NB4 (cell line): Measurements from ENCODE around the gene TNIP1.

Experiments used
- DNase-seq: peaks from one replicate; pipeline ENCODE4 v3.0.0; 2010; ENCODE audit warnings: low read depth
- H3K4me3 ChIP-seq: one replicate; pipeline ENCODE4 v1.5.1; 2011; ENCODE audit warnings: mild to moderate bottlenecking, low read depth, low read length, moderate library complexity
- CTCF ChIP-seq: IDR thresholded peaks from one replicate; pipeline ENCODE4 v1.5.1; 2012; ENCODE audit warnings: low read depth, low read length
- MAX ChIP-seq: IDR thresholded peaks from 2 replicates; pipeline ENCODE4 v1.6.1; 2011; ENCODE audit warnings: low read depth, low read length
- MYC ChIP-seq: IDR thresholded peaks from 2 replicates; pipeline ENCODE4 v1.6.1; 2011; ENCODE audit warnings: low read depth, low read length
- POLR2A ChIP-seq: IDR thresholded peaks from 2 replicates; pipeline ENCODE4 v1.6.1; 2011; ENCODE audit warnings: mild to moderate bottlenecking; ENCODE audit not compliant: insufficient read length; ENCODE audit errors: extremely low read depth

Gene TNIP1

DNA sequence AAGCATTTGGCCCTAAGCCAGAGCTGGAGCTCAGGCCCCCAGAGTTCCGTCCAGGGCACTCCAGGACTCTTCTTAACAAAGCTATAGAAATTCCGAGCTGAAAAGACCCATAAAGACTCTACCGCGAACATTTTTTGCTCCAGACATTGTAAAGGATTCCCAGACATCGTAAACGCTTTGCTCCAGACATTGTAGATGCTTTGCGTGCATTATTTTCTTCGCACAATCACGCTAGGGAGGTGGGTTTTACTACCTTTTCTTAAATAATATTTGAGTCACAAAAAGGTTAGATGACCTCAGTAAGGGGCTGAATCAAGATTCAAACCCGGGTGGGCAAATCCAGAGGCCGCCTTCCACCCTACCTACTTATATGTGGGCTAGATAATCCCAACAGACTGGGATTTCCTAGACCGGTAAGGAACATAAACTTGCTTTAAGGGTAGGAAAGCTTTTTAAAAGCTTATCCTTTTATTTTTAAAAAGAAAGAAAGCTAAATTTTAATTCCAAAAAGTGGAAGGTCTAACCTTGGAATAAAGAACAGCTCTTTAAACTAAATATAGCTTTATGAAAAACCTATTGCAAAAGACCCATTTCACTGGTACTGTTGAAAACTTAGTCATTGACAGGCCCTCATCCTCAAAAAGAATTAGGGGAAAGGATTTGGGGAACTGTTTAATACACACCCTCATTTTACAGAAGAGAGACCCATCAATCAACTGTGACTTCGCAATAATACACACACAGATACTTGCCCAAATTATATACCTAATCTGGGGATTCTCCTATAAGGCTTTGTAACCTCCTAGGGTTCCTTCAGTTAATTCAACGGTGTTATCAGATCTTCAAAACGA is 822 bp upstream of the TNIP1 start:
- TF ChIP-seq MYC, result no peak
- no peak for TF ChIP-seq MAX
- no peak for TF ChIP-seq POLR2A
- TF ChIP-seq CTCF, result no peak
- H3K4me3 ChIP-seq, result peak overlapping the region; percentile 92
- DNase-seq, result peak; percentile 48

- peak; percentile 28 for DNase-seq
- H3K4me3 ChIP-seq, result peak overlapping the region; percentile 89
- peak; percentile 57; the same call in 1 of the 2 replicates for TF ChIP-seq MYC
- TF ChIP-seq MAX, result no peak; the same call in 1 of the 2 replicates
- no peak for TF ChIP-seq POLR2A
- TF ChIP-seq CTCF, result no peak
These were observed 809 bp downstream of the TNIP1 start for GRCh38 chr5:151079838-151080612.

- no peak for TF ChIP-seq MYC
- TF ChIP-seq CTCF, result no peak
- no peak for TF ChIP-seq POLR2A
- TF ChIP-seq MAX, result no peak
- DNase-seq, result peak; percentile 32
- H3K4me3 ChIP-seq, result peak overlapping the region; percentile 11
These were observed 2.2 kb downstream of the TNIP1 start for GRCh38 chr5:151078490-151079262.

- no peak for TF ChIP-seq MAX
- no peak for TF ChIP-seq MYC
- no peak for TF ChIP-seq POLR2A
- no peak for TF ChIP-seq CTCF
- DNase-seq, result no peak
- no peak overlapping the region for H3K4me3 ChIP-seq
These were observed 2.9 kb downstream of the TNIP1 start for GRCh38 chr5:151077967-151078366.

DNA sequence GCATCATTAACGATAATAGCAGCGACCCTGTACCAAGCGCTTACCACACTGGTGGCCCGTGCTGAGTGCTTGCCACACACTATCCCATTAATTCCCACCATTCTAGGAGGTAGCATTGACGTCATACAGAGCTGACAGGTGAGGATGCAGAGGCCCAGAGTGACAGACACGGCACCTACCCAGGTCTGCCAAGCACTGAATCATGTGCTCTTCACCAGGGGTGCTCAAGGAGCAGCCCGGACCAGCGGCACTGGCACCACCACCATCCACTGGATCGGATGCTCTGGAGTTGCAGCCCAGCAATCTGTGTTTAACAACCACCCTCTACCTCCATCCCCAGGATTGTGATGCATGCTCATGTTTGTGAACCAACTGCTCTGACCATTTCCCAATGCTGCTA is 3.4 kb downstream of the TNIP1 start:
- no peak overlapping the region for H3K4me3 ChIP-seq
- DNase-seq, result no peak
- TF ChIP-seq MYC, result no peak
- TF ChIP-seq POLR2A, result no peak
- TF ChIP-seq CTCF, result no peak
